GM21526 (cell line): ENCODE data around the gene ATP6V1F.

Source experiments
- ATAC-seq: cut with Tn5 transposase; IDR thresholded peaks from one replicate; pipeline ENCODE4 v1.9.1; 2021; ENCODE audit warnings: moderate library complexity; ENCODE audit not compliant: unreplicated experiment, low FRiP score

ATP6V1F gene

DNA sequence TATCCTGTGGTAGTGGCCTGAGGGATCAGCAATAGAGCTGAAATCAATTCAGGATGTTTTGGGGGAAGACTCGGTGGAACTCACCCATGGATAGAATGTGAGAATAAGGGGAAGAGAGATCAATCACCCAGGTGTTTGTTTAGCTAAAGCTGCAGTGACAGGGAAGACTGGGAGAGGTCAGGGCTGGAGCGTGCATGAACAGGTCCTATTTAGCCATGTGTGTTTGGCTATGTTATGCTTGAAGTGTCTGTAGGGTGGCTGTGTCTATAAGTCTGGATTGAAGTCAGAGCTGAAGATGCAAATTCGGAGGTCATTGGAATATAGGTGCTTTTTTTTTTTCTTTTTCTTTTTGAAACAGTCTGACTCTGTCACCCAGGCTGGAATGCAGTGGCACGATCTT is 4.6 kb downstream of the ATP6V1F start:
- no peak for ATAC-seq

DNA sequence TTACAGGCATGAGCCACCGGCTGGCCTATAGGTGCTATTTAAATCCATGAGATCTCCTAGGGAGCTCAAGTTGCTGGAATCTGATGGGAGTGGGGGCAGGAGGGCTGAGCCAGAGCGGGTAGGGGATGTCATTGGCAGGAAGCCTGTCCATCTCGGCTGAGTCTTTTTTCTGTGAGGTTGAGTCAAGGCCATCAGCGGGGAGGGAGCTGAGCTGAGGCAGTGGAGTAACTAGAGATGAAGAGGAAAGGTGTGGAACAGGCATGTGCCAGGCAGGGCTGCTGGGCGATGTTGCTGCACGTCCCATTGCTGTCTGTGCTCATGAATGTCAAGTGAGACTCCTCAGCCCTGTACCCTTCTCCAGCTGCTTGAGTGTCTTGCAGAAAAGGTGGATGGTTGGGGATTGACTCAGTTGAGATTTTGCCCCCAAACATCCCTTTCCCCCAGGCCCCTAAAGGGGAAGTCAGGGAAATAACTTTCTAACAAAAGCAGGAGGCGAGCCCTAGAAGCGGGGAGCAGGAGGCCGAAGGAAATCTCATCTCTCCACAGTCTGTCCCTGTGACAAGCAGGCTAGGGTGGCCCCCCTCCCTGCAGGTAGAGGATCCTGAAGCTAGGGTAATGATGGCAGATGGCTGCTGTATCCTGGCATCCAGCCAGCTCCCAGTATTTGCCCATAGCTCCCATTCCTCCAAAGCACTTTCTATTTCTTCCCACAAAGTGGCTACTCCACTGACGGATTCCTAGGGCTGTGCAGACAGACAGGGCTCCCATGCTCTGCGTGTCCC is 5.4 kb downstream of the ATP6V1F start:
- no peak for ATAC-seq

DNA sequence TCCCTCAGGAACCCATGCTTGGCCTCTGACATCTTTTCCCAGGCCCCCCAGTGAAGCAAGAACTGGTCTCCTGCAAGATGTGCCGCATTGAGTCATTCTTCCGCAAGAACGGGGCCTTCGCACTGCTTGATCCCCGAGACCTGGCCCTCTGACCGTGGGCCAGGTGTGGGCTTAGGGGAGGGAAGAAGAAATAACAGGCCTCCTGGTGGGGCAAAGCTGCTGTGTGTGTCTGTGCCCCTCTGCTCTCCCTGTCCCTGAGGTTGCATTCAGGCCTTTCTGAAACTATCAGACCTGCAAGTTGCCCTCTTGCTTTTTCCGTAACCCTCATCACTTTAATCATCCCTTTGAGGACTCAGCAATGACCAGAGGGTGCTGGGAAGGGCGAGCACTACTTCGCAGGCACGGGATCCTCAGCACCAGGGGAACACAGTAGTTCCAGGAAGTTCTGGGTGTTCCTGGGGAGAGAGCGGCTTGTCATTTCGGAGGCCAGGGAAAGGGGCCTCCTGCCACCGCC is 6.0 kb downstream of the ATP6V1F start:
- no peak for ATAC-seq

DNA sequence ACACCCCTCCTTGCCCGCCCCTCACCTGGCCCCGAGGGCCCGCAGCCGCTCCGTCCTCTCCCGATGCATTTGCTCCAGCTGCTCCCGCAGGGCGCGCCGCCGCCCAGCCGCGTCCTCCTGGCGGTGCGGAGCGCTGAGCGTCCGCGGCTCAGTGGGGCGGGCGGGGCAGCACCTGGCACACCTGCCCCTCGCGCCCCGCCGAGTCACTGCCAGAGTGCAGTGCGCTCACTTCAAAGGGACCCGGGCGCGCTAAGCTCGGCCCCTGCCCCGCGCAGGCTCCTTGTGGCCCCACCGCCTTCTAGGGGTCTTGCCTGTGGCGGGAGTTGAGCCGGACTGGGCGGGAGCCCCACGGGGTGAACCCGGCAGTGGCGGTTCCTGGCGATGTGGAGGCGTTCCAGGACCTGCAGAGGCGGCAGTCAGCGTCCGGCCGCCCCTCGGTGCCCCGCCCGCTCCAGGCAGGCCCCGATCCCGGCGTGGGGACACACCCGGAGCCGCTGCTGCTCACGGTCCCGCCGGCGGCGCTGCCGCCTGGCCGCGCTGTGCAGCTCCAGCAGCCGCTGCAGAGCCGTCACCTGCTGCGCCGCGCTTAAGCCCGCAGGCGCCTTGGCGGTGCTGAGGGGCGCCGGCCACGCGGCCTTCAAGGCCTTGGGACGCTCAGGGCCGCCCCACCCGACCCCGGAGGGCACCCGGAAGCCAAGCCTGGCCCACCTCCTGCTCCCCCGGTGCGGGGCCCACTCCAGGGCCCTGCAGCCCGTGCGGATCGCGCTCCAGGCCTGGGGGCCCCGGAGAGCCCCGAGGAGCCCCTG is 6.7 kb downstream of the ATP6V1F start:
- ATAC-seq = peak; percentile 49

DNA sequence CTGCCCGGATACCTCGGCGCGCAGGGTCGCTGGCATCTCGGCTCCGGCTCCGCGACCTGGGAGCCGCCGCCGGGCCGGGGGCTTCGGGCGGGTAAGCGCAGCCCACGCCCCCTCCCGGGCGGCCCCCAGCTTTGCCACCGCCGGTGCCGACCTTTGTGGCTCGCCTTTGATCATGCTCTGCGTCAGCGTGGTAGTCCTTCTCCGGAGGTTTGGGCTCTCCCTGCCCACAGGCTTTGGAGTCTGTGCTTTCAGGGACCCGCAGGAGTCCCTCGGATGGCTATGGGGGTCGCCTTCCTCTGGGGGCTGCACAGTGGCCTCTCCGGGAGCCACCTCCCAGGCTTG is 7.3 kb downstream of the ATP6V1F start:
- ATAC-seq = no peak

DNA sequence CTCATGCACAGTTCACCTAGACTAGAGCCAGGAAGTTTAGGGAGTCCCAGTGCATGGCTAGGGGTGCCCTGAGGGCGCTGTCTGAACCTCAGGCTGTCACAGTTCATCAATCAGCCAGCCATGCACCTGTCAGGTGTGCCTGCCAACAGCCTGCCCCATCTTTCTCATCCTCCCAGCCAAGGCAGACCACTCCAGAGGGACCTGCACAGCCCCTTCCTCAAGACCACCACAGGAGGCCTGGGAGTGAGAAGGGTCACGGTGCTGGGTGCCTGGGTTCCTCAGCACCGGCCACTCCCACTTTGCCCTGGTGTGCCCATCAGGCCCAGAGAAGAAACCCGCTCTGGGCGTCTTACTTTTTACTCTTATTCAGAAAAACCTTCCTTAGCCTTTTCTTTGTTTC is 8.4 kb downstream of the ATP6V1F start:
- ATAC-seq = no peak

DNA sequence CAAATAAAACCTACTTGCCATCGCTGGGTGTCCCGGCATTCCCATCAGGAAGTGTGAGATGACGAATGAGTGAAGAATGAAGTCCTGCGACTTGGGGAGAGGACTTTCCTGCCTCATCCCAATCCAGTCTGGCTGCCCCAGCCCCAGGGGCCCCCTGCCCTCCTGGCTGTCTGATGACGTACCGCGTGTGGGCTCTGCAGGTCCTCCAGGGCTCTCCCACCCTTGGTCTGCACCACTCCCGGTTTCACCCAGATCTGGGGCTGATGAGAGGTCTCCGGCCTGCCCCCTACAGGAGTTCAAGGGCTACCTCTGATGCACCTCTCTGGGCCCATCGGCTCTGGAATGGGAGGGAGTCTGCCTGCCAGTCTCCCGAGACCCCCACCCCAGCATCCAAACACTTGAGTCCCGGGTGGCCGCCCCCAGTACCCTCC is 9.8 kb downstream of the ATP6V1F start:
- no peak for ATAC-seq

DNA sequence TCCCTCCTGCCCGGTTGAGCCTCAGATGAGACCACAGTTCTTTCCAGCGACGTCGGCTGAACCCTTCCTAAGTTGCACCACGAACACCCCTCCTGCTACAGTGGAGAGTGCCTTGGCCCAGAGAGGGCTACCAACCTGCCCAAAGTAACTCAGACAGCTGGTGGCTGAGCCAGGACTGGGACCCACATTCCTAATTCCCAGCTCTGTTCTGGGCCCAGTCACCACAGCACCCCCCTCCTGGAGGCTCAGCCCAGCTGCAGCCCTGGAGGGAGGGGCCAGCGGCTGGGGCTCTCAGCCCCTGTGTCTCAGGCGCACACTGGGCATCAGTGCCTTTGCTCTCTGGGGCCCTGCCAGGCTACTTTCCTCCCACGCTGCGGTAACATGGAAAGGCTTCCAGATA is 10.6 kb downstream of the ATP6V1F start:
- no peak for ATAC-seq

DNA sequence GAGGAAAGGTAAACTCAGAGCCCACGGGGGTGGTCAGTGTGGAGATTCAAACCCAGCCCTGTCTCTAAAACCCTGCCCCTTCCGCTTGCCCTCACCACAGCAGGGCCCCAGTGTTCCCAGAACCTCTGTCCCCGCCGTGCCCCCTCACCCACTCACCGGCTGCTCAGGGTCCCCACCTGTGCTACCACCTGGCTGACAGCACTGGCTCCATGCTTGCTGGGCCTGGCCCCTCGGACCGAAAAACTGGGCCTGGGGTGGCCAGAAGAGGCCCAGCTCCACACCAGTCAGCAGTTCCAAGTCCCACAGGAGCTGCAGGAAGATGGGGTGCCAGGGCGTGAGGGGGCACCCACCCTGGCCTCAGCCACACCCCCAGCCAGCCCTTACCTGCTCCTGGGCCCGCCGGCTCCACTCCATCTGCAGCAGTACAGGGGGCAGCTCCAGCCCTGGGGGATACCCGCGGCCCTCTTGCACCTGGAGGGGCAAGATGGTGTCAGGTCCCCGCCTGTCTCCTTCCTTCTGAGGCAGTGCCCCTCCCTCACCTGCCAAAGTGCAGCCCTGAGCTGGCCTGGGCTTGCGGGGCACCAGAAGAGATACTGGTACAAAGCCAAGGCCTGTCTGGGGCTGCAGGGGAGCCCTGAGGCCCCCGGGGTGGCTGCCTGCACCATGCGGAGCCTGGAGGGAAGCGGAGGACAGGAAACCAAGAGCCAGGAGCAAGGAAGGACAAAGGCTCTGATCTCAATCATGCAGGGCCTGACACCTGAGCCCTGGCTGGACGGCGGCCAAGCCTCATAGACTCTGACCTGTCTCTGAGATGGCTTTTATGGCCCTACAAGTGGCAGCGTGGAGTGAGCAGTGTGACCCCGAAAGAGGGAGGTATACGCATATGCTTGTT is 11.7 kb downstream of the ATP6V1F start:
- no peak for ATAC-seq

DNA sequence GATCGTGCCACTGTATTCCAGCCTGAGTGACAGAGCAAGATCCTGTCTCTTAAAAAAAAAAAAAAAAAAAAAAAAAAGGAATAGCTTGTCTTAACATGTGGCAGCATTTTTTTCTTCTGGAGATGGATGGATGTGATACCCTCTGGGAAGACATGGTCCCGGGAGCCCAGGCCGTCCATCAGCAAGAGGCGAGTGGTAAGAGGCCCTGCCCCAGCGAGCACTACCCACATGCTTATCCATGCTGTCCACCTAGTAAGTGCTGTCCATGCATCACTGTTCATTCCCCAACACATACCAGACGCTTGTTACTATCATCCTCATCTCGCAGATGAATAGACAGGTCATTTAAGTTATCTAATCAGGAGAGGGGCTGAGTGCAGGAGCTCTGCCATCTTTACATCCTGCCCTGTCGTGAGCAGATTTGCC is 12.9 kb downstream of the ATP6V1F start:
- no peak for ATAC-seq

DNA sequence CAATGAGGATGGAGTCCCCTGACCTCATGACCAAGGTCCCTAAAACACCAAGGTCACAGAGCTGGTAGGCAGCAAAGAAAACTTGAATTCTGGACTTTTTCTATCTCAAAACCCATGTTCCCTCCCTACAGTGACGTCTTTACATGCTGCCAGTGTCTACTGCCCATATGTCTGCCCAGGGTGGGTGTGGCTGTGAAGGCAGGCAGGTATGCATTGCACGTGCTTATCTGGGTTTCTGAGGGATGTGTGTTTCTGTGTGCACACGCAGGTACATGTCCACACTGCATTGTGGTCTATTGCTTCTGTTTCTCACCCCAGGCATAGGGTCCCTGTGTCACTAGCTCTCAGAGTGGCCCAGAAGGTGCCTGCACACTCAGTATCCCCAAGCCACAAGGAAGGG is 13.5 kb downstream of the ATP6V1F start:
- ATAC-seq = no peak

DNA sequence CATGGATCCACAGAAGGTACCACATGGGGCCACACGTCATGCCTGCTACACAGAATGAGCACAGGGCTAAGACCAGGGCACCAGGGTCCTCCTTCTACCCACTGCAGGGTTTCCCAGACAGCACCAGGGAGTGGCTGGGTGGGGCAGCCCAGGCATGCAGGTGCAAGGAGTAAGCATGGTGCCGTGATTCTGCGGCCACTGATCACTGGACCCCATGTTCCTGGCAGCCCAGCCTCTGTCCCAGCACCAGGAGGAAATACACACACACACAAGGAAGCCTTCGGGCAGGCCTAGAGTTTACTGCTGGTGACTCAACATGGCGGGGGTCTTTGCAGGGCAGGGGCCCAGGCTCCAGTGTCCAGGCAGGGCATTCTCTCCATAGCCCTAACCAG is 13.9 kb downstream of the ATP6V1F start:
- no peak for ATAC-seq

DNA sequence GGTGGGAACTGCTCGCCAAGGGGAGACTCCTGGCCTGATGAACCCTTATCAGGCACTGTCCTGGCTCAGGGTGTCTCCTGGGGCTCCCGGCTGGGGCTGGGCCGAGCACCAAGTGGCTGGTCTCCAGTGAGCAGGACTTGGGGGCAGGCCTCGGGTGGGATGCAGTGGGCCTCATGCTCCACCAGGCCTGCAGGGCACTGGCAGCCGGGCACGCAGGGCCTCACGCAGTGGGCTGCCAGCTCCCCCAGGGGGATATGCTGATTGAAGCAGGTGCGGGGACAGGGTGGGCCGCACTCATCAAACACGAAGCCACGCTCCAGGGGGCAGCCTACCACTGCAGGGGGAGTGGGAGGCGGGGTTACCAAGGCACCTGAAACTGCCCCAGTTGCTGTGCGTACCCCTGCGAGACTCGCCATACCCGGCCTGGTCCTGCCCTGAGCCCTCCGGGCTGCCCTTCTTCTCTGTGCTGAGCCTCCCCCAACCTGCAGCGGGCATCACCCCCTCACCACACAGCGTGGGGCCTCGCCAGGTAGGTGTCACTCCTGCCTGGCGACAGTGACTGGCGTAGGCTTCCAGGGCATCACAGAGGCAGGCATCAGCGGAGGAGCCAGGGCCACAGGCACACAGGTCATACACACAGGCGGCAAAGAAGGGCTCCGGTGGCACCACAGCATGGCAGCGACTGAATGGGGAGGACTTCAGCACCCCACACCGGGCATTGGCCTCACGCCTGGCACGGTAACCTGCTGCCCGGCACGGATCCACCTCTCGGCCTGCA is 14.5 kb downstream of the ATP6V1F start:
- no peak for ATAC-seq

DNA sequence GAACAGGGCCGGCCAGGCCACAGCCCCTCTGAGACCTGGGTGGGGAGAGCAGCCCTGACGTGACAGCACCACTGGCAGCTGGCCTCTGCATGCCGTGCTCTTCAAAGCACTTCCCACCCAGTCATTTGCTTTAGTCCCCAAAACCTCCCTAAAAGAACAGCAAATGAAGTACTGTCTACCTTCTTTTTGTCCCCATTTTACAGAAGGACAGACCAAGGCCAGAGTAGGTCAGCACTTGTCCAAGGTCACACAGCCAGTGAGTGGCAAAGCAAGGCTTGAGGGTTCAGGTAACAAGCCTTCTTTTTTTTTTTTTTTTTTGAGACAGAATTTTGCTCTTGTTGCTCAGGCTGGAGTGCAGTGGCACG is 15.1 kb downstream of the ATP6V1F start:
- no peak for ATAC-seq

DNA sequence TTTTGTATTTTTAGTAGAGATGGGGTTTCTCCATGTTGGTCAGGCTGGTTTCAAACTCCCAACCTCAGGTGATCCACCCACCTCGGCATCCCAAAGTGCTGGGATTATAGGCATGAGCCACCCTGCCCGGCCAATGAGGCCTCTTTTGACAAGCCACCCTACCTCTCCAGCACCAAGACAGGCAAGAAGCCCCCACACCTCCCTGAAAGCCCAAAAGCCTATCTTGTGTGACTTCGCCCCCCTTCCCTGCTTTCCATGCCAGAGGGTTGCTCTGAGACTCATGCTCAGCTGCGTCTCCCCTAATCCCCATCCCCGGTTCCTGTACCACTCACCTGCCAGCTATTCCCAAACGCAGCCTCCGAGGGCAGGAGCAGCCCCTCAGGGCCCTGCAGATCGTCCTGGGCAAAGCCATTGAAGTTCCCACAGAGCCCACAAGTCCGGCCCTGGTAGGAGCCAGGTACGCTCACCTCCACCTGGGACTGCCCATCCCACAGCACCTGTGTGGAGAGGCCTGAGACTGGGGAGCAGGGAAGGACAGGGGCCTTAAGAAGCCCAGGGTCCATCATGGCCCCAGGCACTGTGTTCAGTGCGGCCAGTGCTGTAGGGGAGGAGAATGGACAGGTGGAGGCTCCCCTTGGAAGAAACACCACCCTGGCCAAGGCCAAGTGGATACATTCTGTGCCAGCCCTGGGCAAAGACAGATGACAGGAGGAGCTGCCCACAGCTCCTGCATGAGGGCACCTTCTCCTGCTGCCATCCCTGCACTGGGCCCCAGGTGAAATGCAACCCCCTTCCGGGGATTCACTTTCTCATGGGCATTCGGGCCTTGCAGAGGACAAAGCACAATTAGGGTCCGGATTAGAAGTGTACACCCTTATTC is 15.8 kb downstream of the ATP6V1F start:
- ATAC-seq = no peak

DNA sequence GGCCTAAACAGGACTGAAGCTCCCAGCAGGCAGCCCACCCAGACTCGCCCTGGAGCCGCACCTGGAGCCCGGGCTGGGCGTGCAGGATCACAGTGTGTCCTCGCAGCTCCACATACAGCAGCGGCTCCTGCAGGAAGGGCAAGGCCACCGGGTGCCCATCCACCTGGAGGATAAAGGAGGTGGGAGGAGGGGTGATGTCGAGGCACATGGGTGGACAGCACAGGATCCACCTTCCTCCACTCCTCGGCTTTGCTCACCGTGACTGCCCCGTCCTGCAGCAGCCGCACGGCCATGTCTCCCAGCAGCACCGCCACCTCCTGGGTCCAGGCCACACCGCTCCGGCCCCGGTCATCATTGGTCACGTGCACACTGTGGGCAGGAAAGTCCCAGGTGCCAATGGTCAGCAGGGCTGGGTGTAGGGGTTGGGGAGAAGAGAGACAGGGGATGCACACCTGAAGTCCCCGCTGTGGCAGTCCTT is 16.8 kb downstream of the ATP6V1F start:
- no peak for ATAC-seq

DNA sequence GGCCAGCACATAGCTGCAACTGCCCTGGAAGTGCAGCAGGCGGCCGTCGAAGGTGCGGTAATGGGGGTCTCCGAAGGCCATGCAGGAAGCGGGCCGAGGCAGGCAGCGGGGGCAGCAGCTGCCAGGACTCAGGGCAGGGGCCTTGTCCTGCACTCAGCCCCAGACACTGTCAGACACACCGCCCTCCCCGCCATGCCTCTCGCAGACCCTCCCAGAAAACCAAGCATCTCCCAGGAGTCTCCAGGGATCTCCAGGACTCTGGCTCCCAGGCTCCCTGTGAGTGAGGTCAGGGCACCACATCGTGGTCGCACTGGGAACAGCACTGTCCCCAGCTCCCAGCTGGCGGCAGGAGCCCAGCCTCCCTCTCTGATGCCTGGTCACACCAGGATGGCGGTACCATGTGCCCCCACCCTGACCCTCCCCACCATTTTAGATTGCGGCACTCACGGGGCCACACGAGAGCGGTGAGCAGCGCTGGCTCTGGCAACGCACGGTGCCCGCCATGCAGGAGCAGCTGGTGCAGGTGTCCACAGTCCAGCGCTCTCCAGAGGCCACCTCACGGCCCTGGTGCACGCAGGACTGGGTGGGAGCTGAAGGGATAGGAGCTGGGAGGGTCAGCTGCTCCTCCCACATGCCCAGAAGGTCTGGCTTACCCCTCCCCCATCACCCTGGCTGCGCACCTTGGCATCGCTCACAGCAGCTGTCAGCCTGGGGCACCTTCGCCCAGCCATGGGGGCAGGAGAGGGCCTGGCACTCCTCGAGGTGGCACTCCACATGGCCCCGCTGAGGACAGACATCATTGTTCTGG is 17.5 kb downstream of the ATP6V1F start:
- ATAC-seq = no peak

DNA sequence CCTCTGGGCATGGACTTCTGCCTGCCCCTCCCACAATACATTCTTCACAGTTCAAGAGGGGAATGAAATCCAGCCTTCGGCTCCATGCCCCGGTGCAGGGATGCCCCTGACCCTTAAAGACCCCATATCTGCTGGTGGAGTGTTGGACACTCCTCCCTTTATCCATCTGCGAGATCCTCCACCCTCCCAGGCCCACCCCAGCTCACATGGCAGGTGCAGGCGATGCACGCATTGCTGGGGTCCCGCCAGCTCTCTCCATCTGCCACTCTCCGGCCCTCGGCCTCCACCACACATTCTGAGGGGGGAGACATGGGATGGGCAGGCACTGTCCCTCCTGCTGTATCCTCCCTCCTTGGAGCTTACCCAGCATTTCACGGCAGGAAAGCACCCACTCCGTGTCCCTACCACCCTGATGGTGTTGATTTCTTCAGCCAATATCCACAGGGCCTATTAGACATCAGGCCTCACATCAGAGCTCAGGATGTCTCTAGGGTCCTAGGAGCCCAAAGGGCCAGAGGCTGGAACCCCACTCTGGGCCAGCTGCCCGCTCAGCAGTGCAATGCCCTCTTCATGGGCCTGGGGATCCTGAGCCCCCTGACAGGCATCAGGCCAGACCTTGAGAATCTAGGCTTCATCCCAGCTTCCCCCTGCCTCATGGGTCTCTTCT is 18.3 kb downstream of the ATP6V1F start:
- ATAC-seq = no peak
